SK-N-SH treated with all-trans-retinoic acid at 6 μM for 48 hours (cell line): ENCODE measurements around the gene MIDN.

Experiments used
- ATAC-seq: fragments of 200-7000 bp; cut with Tn5 transposase; 3 replicates; pipeline ENCODE4 v1.9.1; 2020; ENCODE audit warnings: mild to moderate bottlenecking, moderate library complexity
- ARNTL ChIP-seq: fragments of 450-650 bp; formaldehyde crosslinking; IDR thresholded peaks from 2 replicates; pipeline ENCODE4 v1.5.0; 2020; ENCODE audit warnings: low read depth, mild to moderate bottlenecking, moderate library complexity, borderline replicate concordance
- BACH2 ChIP-seq: fragments of 250-450 bp; sonication (Bioruptor Pico); IDR thresholded peaks from 2 replicates; pipeline ENCODE4 v1.9.0; 2021; ENCODE audit warnings: mild to moderate bottlenecking, borderline replicate concordance
- CSDC2 ChIP-seq: fragments of 250-450 bp; sonication (Bioruptor Pico); IDR thresholded peaks from 2 replicates; pipeline ENCODE4 v1.5.0; 2020; ENCODE audit warnings: mild to moderate bottlenecking, moderate library complexity
- ESRRG ChIP-seq: fragments of 250-450 bp; sonication (Bioruptor Pico); IDR thresholded peaks from 2 replicates; pipeline ENCODE4 v1.6.1; 2021; ENCODE audit warnings: mild to moderate bottlenecking
- ISL1 ChIP-seq: fragments of 250-450 bp; sonication (Bioruptor Pico); IDR thresholded peaks from 2 replicates; pipeline ENCODE4 v2.1.2; 2022; ENCODE audit warnings: mild to moderate bottlenecking, moderate library complexity
- OSR1 ChIP-seq: fragments of 250-450 bp; sonication (Bioruptor Pico); IDR thresholded peaks from 2 replicates; pipeline ENCODE4 v1.8.0; 2022; ENCODE audit warnings: moderate library complexity, mild to moderate bottlenecking, inconsistent platforms
- PPARA ChIP-seq: fragments of 250-450 bp; sonication (Bioruptor Pico); IDR thresholded peaks from 2 replicates; pipeline ENCODE4 v1.5.0; 2020; ENCODE audit warnings: mild to moderate bottlenecking, borderline replicate concordance
- RARB ChIP-seq: fragments of 250-450 bp; sonication (Bioruptor Pico); IDR thresholded peaks from 2 replicates; pipeline ENCODE4 v1.8.0; 2021; ENCODE audit warnings: mild to moderate bottlenecking, moderate library complexity
- SNAI2 ChIP-seq: fragments of 250-450 bp; sonication (Bioruptor Pico); IDR thresholded peaks from 2 replicates; pipeline ENCODE4 v1.5.0; 2020; ENCODE audit warnings: mild to moderate bottlenecking, moderate library complexity
- TOX ChIP-seq: fragments of 250-450 bp; sonication (Bioruptor Pico); IDR thresholded peaks from 2 replicates; pipeline ENCODE4 v1.8.0; 2021; ENCODE audit warnings: mild to moderate bottlenecking, moderate library complexity, borderline replicate concordance
- ZC3H10 ChIP-seq: fragments of 250-450 bp; sonication (Bioruptor Pico); IDR thresholded peaks from 2 replicates; pipeline ENCODE4 v1.5.1; 2021; ENCODE audit warnings: mild to moderate bottlenecking, moderate library complexity
- ZFP3 ChIP-seq: fragments of 250-450 bp; sonication (Bioruptor Pico); IDR thresholded peaks from 2 replicates; pipeline ENCODE4 v1.5.0; 2020; ENCODE audit warnings: mild to moderate bottlenecking, moderate library complexity
- ZFP30 ChIP-seq: fragments of 450-650 bp; formaldehyde crosslinking; IDR thresholded peaks from 2 replicates; pipeline ENCODE4 v1.5.0; 2022; ENCODE audit warnings: mild to moderate bottlenecking, moderate library complexity
- ZNF565 ChIP-seq: fragments of 450-650 bp; formaldehyde crosslinking; conservative IDR thresholded peaks from 2 replicates; pipeline ENCODE4 v1.5.0; 2020; ENCODE audit warnings: low read depth, mild to moderate bottlenecking, moderate library complexity
- ZNF70 ChIP-seq: fragments of 450-650 bp; formaldehyde crosslinking; IDR thresholded peaks from 2 replicates; pipeline ENCODE4 v1.5.0; 2020; ENCODE audit warnings: mild to moderate bottlenecking, moderate library complexity
- ZNF8 ChIP-seq: fragments of 450-650 bp; formaldehyde crosslinking; IDR thresholded peaks from 2 replicates; pipeline ENCODE4 v1.5.0; 2020; ENCODE audit warnings: mild to moderate bottlenecking, moderate library complexity
- TF ChIP-seq, protein P1 (sequence below): fragments of 250-450 bp; sonication (Bioruptor Pico); IDR thresholded peaks from 2 replicates; pipeline ENCODE4 v1.5.1; 2020; ENCODE audit warnings: low read depth, mild to moderate bottlenecking, moderate library complexity
- TF ChIP-seq, protein P2 (sequence below): fragments of 250-450 bp; sonication (Bioruptor Pico); IDR thresholded peaks from 2 replicates; pipeline ENCODE4 v1.8.0; 2020; ENCODE audit warnings: mild to moderate bottlenecking, moderate library complexity, borderline replicate concordance
- TF ChIP-seq, protein P3 (sequence below): fragments of 250-450 bp; sonication (Bioruptor Pico); IDR thresholded peaks from 2 replicates; pipeline ENCODE4 v1.5.1; 2021; ENCODE audit warnings: mild to moderate bottlenecking, moderate library complexity
- TF ChIP-seq, protein P4 (sequence below): fragments of 250-450 bp; sonication (Bioruptor Pico); IDR thresholded peaks from 2 replicates; pipeline ENCODE4 v1.5.0; 2020; ENCODE audit warnings: mild to moderate bottlenecking, moderate library complexity

MIDN gene

DNA sequence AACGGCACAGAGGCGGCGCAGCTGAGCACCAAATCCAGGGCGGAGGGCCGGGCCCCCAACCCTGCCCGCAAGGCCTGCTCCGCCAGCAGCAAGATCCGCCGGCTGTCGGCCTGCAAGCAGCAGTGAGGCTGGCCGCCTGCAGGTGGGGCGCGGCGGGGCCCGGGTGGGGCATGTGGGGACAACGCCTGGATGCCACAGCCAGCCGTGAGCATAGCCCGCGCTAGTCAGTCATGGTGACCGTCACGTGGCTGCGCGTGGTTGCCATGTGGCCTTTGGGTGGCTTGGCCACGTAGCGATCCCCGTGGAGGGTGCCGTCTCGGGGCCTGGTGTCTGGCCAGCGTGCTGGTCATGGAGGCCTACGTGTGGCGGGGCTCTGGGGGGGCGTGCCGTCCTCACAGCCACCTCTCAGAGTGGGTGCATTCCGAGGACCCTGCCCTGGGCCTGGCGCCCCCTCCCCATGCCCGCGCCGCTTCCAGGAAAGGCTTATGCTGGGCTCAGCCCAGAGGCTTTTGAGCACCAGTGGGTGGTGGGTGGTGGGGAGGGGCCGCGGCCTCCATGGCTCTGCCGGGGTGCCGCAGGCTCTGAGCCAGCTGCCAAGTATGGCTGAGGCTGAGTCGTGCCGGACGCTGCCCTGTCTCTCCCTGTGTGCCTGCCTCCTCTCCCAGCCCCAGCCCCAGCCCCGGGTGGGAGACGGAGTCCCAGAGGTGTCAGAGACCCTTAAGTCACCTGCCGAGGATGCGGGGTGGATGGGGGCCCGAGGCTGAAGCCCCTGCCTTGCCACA lies 21.7 kb upstream of the MIDN start (continued):
- TF ChIP-seq, protein P1, sequence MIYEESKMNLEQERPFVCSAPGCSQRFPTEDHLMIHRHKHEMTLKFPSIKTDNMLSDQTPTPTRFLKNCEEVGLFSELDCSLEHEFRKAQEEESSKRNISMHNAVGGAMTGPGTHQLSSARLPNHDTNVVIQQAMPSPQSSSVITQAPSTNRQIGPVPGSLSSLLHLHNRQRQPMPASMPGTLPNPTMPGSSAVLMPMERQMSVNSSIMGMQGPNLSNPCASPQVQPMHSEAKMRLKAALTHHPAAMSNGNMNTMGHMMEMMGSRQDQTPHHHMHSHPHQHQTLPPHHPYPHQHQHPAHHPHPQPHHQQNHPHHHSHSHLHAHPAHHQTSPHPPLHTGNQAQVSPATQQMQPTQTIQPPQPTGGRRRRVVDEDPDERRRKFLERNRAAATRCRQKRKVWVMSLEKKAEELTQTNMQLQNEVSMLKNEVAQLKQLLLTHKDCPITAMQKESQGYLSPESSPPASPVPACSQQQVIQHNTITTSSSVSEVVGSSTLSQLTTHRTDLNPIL = no peak
- TF ChIP-seq, protein P2, sequence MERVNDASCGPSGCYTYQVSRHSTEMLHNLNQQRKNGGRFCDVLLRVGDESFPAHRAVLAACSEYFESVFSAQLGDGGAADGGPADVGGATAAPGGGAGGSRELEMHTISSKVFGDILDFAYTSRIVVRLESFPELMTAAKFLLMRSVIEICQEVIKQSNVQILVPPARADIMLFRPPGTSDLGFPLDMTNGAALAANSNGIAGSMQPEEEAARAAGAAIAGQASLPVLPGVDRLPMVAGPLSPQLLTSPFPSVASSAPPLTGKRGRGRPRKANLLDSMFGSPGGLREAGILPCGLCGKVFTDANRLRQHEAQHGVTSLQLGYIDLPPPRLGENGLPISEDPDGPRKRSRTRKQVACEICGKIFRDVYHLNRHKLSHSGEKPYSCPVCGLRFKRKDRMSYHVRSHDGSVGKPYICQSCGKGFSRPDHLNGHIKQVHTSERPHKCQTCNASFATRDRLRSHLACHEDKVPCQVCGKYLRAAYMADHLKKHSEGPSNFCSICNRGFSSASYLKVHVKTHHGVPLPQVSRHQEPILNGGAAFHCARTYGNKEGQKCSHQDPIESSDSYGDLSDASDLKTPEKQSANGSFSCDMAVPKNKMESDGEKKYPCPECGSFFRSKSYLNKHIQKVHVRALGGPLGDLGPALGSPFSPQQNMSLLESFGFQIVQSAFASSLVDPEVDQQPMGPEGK = no peak

DNA sequence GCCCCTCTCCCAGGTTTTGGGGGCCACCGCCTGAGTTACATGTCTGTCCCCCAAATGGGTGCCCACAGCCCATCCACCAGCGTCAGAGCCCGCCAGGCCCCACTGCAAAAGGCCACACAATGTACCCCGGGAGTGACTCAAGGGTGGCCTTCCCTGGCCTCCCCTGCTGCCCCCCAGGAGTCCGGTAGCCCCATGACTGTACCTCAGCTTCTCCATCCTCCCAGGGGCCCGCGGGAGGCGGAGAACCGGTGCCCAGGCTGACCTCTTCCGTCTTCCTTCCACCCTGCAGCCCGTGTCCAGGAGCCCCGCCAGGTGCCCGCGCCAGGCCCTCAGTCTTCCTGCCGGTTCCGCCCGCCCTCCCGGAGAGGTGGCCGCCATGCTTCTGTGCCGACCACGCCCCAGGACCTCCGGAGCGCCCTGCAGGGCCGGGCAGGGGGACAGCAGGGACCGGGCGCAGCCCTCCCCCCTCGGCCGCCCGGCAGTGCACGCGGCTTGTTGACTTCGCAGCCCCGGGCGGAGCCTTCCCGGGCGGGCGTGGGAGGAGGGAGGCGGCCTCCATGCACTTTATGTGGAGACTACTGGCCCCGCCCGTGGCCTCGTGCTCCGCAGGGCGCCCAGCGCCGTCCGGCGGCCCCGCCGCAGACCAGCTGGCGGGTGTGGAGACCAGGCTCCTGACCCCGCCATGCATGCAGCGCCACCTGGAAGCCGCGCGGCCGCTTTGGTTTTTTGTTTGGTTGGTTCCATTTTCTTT lies 20.9 kb upstream of the MIDN start:
- no peak for ATAC-seq

DNA sequence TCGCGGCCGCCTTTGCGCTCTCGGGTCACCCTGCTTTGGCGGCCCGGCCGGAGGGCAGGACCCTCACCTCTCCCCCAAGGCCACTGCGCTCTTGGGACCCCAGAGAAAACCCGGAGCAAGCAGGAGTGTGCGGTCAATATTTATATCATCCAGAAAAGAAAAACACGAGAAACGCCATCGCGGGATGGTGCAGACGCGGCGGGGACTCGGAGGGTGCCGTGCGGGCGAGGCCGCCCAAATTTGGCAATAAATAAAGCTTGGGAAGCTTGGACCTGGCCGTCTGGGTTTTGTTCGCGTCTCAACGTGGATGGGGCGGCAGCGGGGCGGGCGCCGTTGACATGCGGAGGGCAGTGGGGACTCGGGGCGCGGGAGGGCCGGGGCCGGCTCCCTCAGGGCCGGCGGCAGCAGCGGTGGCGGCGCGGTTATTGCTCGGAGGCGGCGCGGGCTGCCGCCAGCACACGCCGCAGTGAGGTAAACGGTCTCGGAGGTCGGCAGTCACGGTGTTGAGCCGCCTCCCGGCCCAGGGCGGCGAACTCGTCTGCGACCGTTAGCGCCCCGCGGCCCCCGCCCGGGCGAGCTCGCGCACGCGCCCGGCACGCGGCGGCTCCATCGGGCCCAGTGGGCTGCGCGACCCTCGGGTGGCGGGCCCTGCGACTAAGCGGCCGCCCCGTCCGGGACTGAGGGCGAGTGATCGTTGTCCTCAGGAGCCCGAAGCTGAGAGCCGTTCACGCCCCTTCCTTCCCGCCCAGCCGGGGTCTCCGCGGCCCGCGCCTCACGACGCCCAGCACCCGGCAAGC lies 20.0 kb upstream of the MIDN start:
- no peak for ATAC-seq
- no peak for TF ChIP-seq ZNF8 (CRISPR knock-in tag)
- TF ChIP-seq ESRRG (CRISPR knock-in tag) = no peak
- no peak for TF ChIP-seq ZFP30 (CRISPR knock-in tag)
- TF ChIP-seq ZC3H10 (CRISPR knock-in tag) = no peak
- no peak for TF ChIP-seq OSR1 (CRISPR knock-in tag)
- TF ChIP-seq ZNF565 (CRISPR knock-in tag) = no peak
- TF ChIP-seq SNAI2 (CRISPR knock-in tag) = no peak
- TF ChIP-seq ZFP3 (CRISPR knock-in tag) = no peak
- no peak for TF ChIP-seq BACH2 (CRISPR knock-in tag)
- TF ChIP-seq, protein P3, sequence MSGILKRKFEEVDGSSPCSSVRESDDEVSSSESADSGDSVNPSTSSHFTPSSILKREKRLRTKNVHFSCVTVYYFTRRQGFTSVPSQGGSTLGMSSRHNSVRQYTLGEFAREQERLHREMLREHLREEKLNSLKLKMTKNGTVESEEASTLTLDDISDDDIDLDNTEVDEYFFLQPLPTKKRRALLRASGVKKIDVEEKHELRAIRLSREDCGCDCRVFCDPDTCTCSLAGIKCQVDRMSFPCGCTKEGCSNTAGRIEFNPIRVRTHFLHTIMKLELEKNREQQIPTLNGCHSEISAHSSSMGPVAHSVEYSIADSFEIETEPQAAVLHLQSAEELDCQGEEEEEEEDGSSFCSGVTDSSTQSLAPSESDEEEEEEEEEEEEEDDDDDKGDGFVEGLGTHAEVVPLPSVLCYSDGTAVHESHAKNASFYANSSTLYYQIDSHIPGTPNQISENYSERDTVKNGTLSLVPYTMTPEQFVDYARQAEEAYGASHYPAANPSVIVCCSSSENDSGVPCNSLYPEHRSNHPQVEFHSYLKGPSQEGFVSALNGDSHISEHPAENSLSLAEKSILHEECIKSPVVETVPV (CRISPR knock-in tag) = no peak
- TF ChIP-seq ARNTL (CRISPR knock-in tag) = no peak
- no peak for TF ChIP-seq RARB (CRISPR knock-in tag)
- TF ChIP-seq TOX = no peak
- TF ChIP-seq, protein P1 = no peak
- no peak for TF ChIP-seq CSDC2 (CRISPR knock-in tag)
- TF ChIP-seq ISL1 (CRISPR knock-in tag) = no peak

More for the DNA sequence above, 20.9 kb upstream of the MIDN start:
- no peak for TF ChIP-seq ZNF8 (CRISPR knock-in tag)
- TF ChIP-seq, protein P1 = no peak
- TF ChIP-seq ESRRG (CRISPR knock-in tag) = no peak
- no peak for TF ChIP-seq ZNF70 (CRISPR knock-in tag)
- TF ChIP-seq, protein P4, sequence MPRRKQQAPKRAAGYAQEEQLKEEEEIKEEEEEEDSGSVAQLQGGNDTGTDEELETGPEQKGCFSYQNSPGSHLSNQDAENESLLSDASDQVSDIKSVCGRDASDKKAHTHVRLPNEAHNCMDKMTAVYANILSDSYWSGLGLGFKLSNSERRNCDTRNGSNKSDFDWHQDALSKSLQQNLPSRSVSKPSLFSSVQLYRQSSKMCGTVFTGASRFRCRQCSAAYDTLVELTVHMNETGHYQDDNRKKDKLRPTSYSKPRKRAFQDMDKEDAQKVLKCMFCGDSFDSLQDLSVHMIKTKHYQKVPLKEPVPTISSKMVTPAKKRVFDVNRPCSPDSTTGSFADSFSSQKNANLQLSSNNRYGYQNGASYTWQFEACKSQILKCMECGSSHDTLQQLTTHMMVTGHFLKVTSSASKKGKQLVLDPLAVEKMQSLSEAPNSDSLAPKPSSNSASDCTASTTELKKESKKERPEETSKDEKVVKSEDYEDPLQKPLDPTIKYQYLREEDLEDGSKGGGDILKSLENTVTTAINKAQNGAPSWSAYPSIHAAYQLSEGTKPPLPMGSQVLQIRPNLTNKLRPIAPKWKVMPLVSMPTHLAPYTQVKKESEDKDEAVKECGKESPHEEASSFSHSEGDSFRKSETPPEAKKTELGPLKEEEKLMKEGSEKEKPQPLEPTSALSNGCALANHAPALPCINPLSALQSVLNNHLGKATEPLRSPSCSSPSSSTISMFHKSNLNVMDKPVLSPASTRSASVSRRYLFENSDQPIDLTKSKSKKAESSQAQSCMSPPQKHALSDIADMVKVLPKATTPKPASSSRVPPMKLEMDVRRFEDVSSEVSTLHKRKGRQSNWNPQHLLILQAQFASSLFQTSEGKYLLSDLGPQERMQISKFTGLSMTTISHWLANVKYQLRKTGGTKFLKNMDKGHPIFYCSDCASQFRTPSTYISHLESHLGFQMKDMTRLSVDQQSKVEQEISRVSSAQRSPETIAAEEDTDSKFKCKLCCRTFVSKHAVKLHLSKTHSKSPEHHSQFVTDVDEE = no peak
- TF ChIP-seq OSR1 (CRISPR knock-in tag) = no peak
- no peak for TF ChIP-seq PPARA (CRISPR knock-in tag)
- TF ChIP-seq ZNF565 (CRISPR knock-in tag) = no peak
